ENCODE results near the gene RAC2. TPM values are rescaled to one million over a fixed set of nuclear protein-coding genes. Genes with fewer than 3 reads are reported as not detected.

The RAC2 gene
- total RNA-seq, 1 experiment from 2014 or later, result 50.5 TPM

DNA sequence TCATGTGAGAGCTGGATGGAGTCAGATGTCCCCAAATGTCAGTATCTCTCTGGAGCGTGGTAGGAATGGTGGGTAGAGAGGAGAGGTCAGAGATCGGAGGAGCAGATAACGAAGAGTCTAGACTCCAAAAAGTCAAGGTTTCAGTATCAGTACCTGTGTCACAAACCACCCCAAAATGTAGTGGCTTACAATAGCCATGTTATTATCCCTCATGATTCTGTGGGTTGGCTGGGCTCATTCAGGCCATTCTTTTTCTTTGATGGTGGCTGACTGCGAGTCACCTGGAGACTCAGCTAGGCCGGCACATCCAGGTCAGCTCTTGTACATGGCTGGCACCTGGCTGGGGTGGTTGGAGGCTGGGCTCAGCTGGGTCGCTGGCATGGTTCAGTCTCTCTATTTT is 24.5 kb downstream of the RAC2 start:
- Histone ChIP-seq H3F3A (ENCODE audit: low read length, unreplicated experiment) (no peaks in the 10 kb centered on the region), H3K27me3 (ENCODE audit: low read length) (no peaks in the 10 kb centered on the region), H3K36me3 (ENCODE audit: low read depth, low read length) (no peaks in the 10 kb centered on the region), H3K27ac (ENCODE audit: low read length) (no peak overlapping the region), H3K4me2 (ENCODE audit: low read length) (no peak overlapping the region), H3K4me3 (ENCODE audit: low read length) (no peak overlapping the region), H3K4me1 (ENCODE audit: insufficient read depth, low read length) (no peaks in the 10 kb centered on the region), H3K9ac (ENCODE audit: low read length) (no peak overlapping the region), H3K79me2 (ENCODE audit: low read length) (no peaks in the 10 kb centered on the region), H4K20me1 (ENCODE audit: low read length) (no peaks in the 10 kb centered on the region), H2AFZ (ENCODE audit: low read length) (no peak overlapping the region), H3K9me2 (replicated peaks; ENCODE audit: low read length) (no peaks in the 10 kb centered on the region), H3K9me3 (ENCODE audit: low read length) (no peaks in the 10 kb centered on the region)
- POLR2A ChIA-PET (ENCODE audit: unreplicated experiment), result no interaction called here
- no peak for ATAC-seq
- BruUV-seq (replicated peaks), result no TSS peak
- no peak for TF ChIP-seq EZH2phosphoT487 (IDR thresholded peaks at IDR 0.05; ENCODE audit: borderline replicate concordance, low read length)
- no peak for DNase-seq
- intact Hi-C loops (cut with micrococcal nuclease), result no loop called here
- CTCF ChIA-PET, result no interaction called here

DNA sequence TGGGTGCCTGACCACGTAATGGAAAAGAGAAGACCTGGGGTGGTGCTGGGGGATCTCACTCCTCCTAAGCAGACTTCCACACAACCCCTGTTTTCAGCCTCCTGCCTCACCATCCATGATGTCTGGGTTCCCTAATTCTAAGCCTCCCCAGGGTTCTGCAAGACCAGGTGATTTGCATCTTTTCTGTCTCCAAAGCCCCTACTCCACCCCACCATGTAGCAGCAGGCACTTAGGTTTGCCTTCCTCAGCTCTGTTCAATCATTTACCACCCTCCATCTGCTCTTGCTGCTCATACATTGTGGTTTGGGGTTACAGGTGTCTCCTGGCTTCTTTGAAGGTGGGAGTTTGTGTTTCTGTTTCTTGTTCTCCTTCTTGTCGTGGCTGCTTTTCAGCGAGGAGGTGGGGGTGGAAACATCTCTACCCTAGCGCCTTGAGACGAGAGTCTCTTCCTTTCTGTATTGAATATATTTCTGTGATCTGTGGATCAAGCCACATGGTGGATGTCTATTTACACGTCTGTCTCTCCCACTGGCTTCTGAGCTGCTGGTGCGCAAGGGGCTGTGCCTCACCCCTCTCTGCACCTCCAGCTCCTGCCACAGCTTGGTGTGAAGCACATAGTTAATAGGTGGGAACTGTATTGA is 25.2 kb downstream of the RAC2 start:
- CTCF ChIA-PET, result no interaction called here
- no peaks in the 10 kb centered on the region for H3K9me3 ChIP-seq (ENCODE audit: low read length)
- no peaks in the 10 kb centered on the region for H3K9me2 ChIP-seq (replicated peaks; ENCODE audit: low read length)
- H2AFZ ChIP-seq (ENCODE audit: low read length), result no peak overlapping the region
- no TSS peak for BruUV-seq (replicated peaks)
- no peaks in the 10 kb centered on the region for H3K36me3 ChIP-seq (ENCODE audit: low read depth, low read length)
- no peaks in the 10 kb centered on the region for H3K27me3 ChIP-seq (ENCODE audit: low read length)
- DNase-seq (no peak), ATAC-seq (no peak)
- H3K4me3 ChIP-seq (ENCODE audit: low read length), result no peak overlapping the region
- H3F3A ChIP-seq (ENCODE audit: low read length, unreplicated experiment), result no peaks in the 10 kb centered on the region
- no peaks in the 10 kb centered on the region for H3K79me2 ChIP-seq (ENCODE audit: low read length)
- TF ChIP-seq, protein P1, sequence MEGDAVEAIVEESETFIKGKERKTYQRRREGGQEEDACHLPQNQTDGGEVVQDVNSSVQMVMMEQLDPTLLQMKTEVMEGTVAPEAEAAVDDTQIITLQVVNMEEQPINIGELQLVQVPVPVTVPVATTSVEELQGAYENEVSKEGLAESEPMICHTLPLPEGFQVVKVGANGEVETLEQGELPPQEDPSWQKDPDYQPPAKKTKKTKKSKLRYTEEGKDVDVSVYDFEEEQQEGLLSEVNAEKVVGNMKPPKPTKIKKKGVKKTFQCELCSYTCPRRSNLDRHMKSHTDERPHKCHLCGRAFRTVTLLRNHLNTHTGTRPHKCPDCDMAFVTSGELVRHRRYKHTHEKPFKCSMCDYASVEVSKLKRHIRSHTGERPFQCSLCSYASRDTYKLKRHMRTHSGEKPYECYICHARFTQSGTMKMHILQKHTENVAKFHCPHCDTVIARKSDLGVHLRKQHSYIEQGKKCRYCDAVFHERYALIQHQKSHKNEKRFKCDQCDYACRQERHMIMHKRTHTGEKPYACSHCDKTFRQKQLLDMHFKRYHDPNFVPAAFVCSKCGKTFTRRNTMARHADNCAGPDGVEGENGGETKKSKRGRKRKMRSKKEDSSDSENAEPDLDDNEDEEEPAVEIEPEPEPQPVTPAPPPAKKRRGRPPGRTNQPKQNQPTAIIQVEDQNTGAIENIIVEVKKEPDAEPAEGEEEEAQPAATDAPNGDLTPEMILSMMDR (conservative IDR thresholded peaks at IDR 0.05; ENCODE audit: low read depth, low read length), result no peak
- TF ChIP-seq EZH2 (IDR thresholded peaks at IDR 0.05; ENCODE audit: low read length, unreplicated experiment) (no peak), EZH2phosphoT487 (IDR thresholded peaks at IDR 0.05; ENCODE audit: borderline replicate concordance, low read length) (no peak)
- H3K4me2 ChIP-seq (ENCODE audit: low read length), result no peak overlapping the region
- H3K9ac ChIP-seq (ENCODE audit: low read length), result no peak overlapping the region
- H3K27ac ChIP-seq (ENCODE audit: low read length), result no peak overlapping the region
- POLR2A ChIA-PET (ENCODE audit: unreplicated experiment), result no interaction called here
- intact Hi-C loops (cut with micrococcal nuclease), result no loop called here
- H4K20me1 ChIP-seq (ENCODE audit: low read length), result no peaks in the 10 kb centered on the region
- H3K4me1 ChIP-seq (ENCODE audit: insufficient read depth, low read length), result no peaks in the 10 kb centered on the region

DNA sequence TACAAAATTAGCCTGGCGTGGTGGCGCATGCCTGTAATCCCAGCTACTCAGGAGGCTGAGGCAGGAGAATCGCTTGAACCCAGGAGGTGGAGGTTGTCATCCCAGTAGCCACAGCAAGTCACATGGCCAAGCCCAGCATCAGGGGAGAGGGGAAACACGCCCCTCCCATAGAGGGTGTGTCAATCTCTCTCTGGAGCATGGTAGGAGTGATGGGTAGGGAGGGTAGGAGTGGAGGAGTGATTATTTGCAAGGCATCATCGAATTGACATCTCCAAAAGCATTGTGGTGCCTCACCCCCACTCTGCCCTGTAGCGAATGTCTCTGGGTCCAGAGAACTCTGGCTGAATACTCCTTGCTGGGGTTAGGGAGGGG is 25.7 kb downstream of the RAC2 start:
- H3K9ac ChIP-seq (ENCODE audit: low read length), result no peak overlapping the region
- DNase-seq, result no peak
- no peaks in the 10 kb centered on the region for H3K9me2 ChIP-seq (replicated peaks; ENCODE audit: low read length)
- no peaks in the 10 kb centered on the region for H3K27me3 ChIP-seq (ENCODE audit: low read length)
- H3F3A ChIP-seq (ENCODE audit: low read length, unreplicated experiment), result no peaks in the 10 kb centered on the region
- POLR2A ChIA-PET (ENCODE audit: unreplicated experiment), result no interaction called here
- H4K20me1 ChIP-seq (ENCODE audit: low read length), result no peaks in the 10 kb centered on the region
- H3K4me1 ChIP-seq (ENCODE audit: insufficient read depth, low read length), result no peaks in the 10 kb centered on the region
- no peak overlapping the region for H3K27ac ChIP-seq (ENCODE audit: low read length)
- intact Hi-C loops (cut with micrococcal nuclease), result no loop called here
- no peaks in the 10 kb centered on the region for H3K79me2 ChIP-seq (ENCODE audit: low read length)
- no peak for ATAC-seq
- no peak overlapping the region for H3K4me2 ChIP-seq (ENCODE audit: low read length)
- no peak for TF ChIP-seq EZH2phosphoT487 (IDR thresholded peaks at IDR 0.05; ENCODE audit: borderline replicate concordance, low read length)
- TF ChIP-seq, protein P1 (conservative IDR thresholded peaks at IDR 0.05; ENCODE audit: low read depth, low read length), result no peak
- no peak for TF ChIP-seq EZH2 (IDR thresholded peaks at IDR 0.05; ENCODE audit: low read length, unreplicated experiment)
- no peak overlapping the region for H2AFZ ChIP-seq (ENCODE audit: low read length)
- CTCF ChIA-PET, result no interaction called here
- H3K4me3 ChIP-seq (ENCODE audit: low read length), result no peak overlapping the region
- no peaks in the 10 kb centered on the region for H3K9me3 ChIP-seq (ENCODE audit: low read length)
- no TSS peak for BruUV-seq (replicated peaks)
- H3K36me3 ChIP-seq (ENCODE audit: low read depth, low read length), result no peaks in the 10 kb centered on the region
